Activated CD4-positive, CD25-positive, alpha-beta regulatory T cell treated with anti-CD3 and anti-CD28 coated beads, Interleukin-2, amount 50 U/mL, for 72 hours (primary cell): ENCODE measurements around the gene ERGIC1.

Experiments
- DNase-seq: peaks from one replicate; pipeline ENCODE4 v3.0.0; 2021

Gene ERGIC1

DNA sequence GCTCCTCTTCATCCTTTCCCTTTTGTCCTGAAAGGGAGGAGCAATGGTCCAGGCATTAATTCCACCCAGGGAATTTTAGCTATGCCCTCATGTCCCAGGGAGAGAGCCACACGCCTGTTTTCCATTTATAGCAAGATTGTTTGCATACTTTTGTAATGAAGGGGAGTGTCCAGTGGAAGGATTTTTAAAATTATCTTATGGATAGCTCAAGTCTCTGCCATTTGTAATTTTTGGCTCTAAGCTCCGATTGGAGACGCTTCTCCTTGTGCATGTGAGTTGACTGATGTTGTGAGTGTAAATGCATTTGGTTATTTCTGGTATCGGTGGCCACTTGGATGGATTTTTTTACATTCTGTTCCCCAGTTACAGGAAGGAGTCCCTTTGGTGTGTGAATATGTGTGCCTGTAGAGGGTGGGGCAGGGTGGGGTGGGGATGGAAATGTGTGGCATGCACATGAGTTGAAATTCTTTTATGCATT lies 118.0 kb downstream of the ERGIC1 start:
- no peak for DNase-seq

DNA sequence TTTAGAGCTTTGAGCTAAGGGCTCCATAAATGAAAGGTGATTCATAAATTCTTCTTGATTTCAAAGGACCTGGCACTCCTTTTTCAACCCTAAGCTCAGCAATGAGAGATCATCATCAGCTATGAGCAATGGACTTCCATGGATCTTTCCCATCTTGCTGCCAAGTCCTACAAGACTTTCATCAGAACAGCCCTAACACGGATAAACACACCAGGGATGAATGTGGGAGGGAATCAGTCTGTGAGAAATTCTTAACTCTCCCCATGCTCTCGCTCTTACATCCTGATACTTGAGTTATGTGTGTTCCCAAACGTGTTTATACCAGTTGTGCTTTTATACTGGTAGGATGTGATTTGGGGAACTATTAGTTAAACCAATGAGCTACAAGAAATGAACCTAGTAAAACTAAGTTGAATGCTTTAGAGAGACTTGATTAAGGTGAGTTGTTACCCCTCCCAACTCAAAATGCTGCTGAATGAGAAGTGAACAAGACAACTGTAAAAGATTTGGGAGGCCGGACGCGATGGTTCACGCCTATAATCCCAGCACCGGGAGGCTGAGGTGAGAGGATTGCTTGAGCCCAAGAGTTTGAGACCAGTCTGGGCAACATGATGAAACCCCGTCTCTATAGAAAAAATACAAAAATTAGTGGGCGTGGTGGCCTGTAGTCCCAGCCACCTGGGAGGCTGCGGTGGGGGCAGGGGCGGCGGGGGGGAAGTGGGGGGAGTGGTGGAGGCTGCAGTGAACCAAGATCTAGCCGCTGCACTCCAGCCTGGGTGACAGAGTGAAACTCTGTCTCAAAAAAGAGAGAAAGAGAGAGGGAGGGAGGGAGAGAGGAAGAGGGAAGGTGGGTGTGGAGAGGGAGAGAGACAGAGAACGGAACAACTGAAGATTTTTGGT lies 120.0 kb downstream of the ERGIC1 start:
- no peak for DNase-seq

DNA sequence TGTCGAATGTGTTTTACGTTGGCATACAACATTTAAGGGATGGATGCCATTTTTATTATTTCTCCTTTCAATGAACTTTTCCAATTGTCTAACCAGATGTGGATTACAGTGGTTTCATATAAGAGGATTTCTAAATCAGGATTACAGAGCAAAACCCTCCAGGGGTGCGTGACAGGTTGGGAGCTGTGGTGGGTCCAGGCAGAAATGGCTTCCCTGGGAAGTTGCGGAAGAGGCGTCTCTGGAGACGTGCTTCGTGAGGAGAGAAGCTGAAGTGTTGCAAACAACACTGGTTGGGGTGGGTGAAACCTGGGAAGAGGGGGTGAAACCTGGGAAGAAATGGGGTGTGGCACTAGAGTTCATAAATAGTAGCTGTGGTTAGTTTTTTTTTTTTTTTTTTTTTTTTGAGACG lies 120.7 kb downstream of the ERGIC1 start:
- DNase-seq, result no peak

DNA sequence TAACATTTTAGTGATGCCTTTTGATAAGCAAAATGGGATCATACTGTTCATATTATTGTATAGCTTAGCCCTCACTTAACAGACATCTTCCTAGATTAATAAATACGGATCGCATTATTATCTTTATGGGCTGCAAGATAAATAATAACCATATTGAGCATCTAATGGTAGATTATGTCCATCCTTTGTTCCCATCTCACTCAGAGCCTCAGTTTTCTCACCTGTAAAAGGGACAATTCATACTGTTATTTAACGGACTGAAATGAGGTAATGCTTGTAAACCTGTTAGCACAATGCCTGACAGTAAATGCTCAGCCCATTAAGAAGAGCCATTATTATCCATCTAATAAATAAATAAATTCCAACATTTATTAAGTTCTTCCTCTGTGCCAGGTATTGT lies 122.2 kb downstream of the ERGIC1 start:
- no peak for DNase-seq

DNA sequence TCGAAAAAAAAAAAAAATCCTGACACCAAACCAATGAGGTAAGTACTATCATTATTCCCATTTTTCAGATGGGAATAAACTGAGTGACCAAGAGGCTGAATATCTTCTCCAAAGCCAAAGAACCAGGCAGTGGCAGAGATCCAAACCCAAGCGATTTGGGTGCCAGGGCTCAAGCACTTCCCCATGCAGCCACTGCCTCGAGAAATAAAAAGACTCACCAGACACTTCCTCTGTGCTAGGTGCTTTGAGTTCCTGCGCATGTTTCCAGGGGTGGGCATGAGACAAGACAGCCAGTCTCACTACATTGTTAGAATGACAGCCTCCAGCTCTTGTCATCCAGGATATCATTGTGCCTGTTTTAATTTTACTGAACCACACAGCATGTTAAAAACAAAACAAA lies 122.9 kb downstream of the ERGIC1 start:
- DNase-seq, result no peak

DNA sequence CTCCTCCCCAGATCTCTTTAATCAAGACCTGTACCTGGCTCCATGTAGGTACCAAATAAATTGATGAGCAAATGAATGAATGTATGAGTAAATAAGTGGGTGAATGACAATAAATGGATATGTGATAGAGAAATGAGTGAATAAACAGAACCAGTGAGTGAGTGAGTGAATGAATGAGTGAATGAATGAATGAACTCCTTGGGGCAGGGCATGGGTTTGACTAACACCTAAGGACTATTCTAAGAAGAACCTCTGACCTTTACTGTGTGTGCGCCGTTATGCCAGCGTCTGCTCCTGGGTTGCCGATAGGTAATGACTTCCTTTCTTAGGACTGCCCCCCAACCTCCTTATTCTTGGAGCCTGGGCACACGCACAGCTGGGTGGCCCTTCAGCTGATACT lies 123.4 kb downstream of the ERGIC1 start:
- no peak for DNase-seq

GRCh38 chr5:172958331-172959046 lies 124.4 kb downstream of the ERGIC1 start:
- peak; percentile 70 for DNase-seq

DNA sequence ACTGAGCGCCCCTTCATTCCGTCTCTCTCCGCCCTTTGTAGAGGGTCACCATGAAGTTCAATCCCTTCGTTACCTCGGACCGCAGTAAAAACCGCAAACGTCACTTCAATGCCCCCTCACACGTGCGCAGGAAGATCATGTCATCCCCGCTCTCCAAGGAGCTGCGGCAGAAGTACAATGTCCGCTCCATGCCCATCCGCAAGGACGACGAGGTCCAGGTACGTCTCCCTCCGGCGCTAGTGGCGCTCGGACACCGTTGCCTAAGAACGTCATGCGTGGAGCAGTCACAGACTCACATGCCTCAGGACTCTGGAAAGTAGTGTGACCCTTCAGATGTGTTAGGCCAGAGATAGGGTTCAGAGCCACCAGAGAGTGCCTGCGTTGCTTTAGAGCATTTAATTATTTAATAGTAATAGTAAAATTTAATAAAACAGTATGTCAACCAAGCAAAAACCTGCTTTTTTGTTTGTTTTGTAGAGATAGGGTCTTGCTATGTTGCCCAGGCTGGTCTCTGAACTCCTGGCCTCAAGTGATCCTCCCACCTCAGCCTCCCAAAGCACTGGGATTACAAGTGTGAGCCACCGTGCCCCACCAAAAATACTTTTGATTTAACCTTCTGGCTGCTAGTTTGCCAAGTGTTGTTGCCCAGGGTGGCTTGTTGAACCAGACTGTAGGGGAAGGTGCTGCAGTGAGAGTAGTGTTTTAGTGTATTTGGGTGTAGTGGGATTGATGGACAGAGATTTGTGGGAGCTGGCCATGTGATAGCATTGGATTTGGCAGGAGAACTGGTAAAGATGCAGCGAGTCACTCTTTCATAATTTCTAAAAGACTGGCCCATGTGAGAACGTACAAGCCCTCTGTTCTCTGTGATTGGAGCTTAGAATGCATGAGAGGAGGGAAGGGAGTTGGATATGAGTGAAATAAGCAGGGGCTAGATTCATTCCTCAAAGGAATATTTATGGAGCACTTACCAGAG lies 126.1 kb downstream of the ERGIC1 start:
- DNase-seq, result peak; percentile 35

DNA sequence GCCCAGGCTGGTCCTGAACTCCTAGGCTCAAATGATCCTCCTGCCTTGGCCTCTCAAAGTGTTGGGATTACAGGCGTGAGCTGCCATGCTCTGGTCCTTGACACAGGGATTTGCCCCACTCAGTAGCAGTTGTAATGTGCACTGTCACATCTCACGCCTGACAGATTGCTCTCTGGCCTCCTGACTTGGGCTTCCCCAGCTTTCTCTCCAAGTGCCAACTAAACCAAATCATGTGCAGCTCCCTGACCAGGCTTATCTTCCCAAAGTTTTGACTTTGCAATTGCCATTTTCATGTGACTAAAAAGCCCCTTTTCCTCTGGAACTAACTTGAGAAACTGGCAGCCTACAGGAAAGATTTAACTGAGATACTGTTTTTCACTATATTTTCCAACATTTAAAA lies 135.9 kb downstream of the ERGIC1 start:
- DNase-seq, result no peak

- DNase-seq, result no peak
Observed at GRCh38 chr5:172971482-172971881, 137.4 kb downstream of the ERGIC1 start.

- no peak for DNase-seq
Observed at GRCh38 chr5:172972552-172972951, 138.5 kb downstream of the ERGIC1 start.

GRCh38 chr5:172973127-172973916 lies 139.3 kb downstream of the ERGIC1 start:
- no peak for DNase-seq

- DNase-seq, result no peak
Observed at GRCh38 chr5:172973931-172974330, 139.9 kb downstream of the ERGIC1 start.

DNA sequence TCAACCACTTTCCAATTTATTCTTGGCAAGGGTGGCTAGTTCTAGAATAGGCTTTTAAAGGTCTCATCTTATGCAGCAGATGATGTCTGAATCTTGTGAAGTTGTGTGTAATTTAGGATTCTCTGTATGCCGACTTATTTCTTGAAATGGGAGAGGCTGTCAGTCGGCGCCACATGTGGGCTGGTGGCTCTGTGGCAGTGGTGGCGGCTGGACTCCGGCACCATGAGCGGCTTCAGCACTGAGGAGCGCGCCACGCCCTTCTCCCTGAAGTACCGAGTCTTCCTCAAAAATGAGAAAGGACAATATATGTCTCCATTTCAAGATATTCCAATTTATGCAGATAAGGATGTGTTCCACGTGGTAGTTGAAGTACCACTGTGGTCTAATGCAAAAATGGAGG lies 141.2 kb downstream of the ERGIC1 start:
- DNase-seq, result no peak

DNA sequence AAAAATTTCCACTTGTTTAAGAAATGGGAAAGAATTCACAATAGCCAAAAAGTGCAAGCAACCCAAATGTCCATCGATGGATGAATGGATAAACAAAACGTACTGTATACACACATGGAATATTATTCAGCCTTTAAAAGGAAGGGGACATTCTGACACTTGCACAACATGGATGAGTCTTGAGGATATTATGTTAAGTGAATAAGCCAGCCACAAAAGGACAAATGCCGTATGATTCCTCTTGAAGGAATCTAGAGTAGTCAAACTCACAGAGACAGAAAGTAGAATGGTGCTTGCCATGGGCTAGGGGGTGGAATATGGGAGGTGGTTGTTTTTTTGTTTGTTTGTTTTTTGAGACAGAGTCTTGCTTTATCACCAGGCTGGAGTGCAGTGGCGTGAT lies 145.7 kb downstream of the ERGIC1 start:
- no peak for DNase-seq

DNA sequence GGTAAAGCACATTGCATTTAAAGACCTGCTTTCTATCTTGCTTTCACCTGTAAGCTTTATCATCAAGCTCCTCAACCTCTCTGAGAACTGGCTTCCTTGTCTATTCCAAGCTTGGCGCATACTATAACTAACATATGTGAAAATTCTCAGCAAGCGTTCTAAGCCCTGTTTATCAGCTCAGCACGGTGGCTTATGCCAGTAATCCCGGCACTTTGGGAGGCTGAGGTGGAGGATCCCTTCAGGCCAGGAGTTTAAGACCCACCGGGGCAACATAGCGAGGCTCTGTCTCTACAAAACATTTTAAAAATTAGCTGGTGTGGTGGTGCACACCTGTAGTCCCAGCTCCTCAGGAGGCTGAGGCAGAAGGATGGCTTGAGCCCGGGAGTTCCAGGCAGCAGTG lies 147.9 kb downstream of the ERGIC1 start:
- DNase-seq, result no peak

- peak; percentile 98 for DNase-seq
Observed at GRCh38 chr5:172983542-172984243, 149.6 kb downstream of the ERGIC1 start, which contains the start of gene ATP6V0E1. Gene ATP6V0E1, plus strand, starts transcription at chr5:172983771. Its CDS starts 90 bp downstream, at chr5:172983861.

GRCh38 chr5:172984244-172984953 lies 150.3 kb downstream of the ERGIC1 start:
- peak; percentile 57 for DNase-seq

DNA sequence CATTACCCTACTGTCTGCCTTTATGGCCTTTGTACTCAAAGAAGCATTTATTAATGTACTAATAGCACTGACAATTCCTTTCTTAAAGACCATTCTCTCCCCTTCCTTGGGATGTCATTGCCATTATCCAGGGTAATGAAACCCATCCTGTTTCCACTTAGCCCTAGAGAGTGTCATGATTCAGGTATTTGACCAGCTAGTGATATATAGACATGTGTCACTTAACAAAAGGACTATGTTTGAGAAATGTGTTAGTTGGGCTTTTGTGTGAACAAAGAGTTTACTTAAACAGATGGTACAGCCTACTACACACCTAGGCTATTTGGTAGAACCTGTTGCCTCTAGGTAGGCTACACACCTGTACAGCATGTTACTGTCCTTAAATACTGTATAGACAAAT lies 151.5 kb downstream of the ERGIC1 start:
- DNase-seq, result no peak

GRCh38 chr5:172988276-172988675 lies 154.2 kb downstream of the ERGIC1 start:
- no peak for DNase-seq

- DNase-seq, result no peak
Observed at GRCh38 chr5:172990776-172991175, 156.7 kb downstream of the ERGIC1 start.
